Suprapubic skin (tissue), 3 donors: ENCODE measurements around the gene PDPN.

Experiments used
- CTCF ChIP-seq, 2 donors: fragments of 200-600 bp in 1 of 2; fragments of 450-650 bp in 1 of 2; sonication (generic) in 1 of 2; IDR thresholded peaks; one replicate each; pipeline ENCODE4 v1.5.1; 2016 to 2019; ENCODE audit warnings: antibody characterized with exemption in 2 of 2, mild to moderate bottlenecking in 1 of 2, moderate library complexity in 1 of 2
- EP300 ChIP-seq: sonication (generic); formaldehyde crosslinking; IDR thresholded peaks from one replicate; pipeline ENCODE4 v1.6.1; 2017; ENCODE audit warnings: antibody characterized with exemption
- POLR2A ChIP-seq, 2 donors: fragments of 450-650 bp; IDR thresholded peaks; one replicate each; pipeline ENCODE4 v1.6.1; 2017; ENCODE audit warnings: antibody characterized with exemption in 2 of 2, mild to moderate bottlenecking in 2 of 2, moderate library complexity in 2 of 2

GRCh38 chr1:13627127-13627526 lies 43.5 kb downstream of the PDPN start:
- TF ChIP-seq CTCF (IDR thresholded peaks at IDR 0.05) (no peak), POLR2A (IDR thresholded peaks at IDR 0.05) (no peak), EP300 (no peak)
